Upper lobe of left lung (tissue), 6 donors: ENCODE results near the gene SNED1. TPM values are rescaled to one million over a fixed set of nuclear protein-coding genes. Genes with fewer than 3 reads are reported as not detected.
A peak's percentile ranks its signal among the peaks of the same experiment; 100 is the strongest.

Experiments used
- ATAC-seq, 2 donors: fragments of 200-7000 bp; cut with Tn5 transposase; one replicate each; pipeline ENCODE4 v1.9.1; 2022; ENCODE audit warnings: mild to moderate bottlenecking in 2 of 2, moderate library complexity in 2 of 2; ENCODE audit not compliant: low FRiP score in 2 of 2
- DNase-seq, 2 donors: peaks; one replicate each; pipeline ENCODE4 v3.0.0-alpha.2; 2019 to 2020
- H3K27ac ChIP-seq, 4 donors: fragments of 200-600 bp; sonication (generic); one replicate each; pipeline ENCODE4 v1.5.1; 2016 to 2019
- H3K27me3 ChIP-seq, 4 donors: fragments of 200-600 bp; sonication (generic); one replicate each; pipeline ENCODE4 v1.5.1; 2017 to 2019
- H3K36me3 ChIP-seq, 4 donors: fragments of 200-600 bp; sonication (generic); one replicate each; pipeline ENCODE4 v1.5.1; 2016 to 2019
- H3K4me1 ChIP-seq, 4 donors: fragments of 200-600 bp; sonication (generic); one replicate each; pipeline ENCODE4 v1.5.1; 2018 to 2019
- H3K4me3 ChIP-seq, 4 donors: fragments of 200-600 bp; sonication (generic); one replicate each; pipeline ENCODE4 v1.5.1; 2017 to 2019; ENCODE audit warnings: mild to moderate bottlenecking in 2 of 4, moderate library complexity in 1 of 4
- H3K9me3 ChIP-seq, 4 donors: fragments of 200-600 bp; sonication (generic); one replicate each; pipeline ENCODE4 v1.5.1; 2018 to 2019
- EP300 ChIP-seq, 4 donors: sonication (generic); formaldehyde crosslinking; IDR thresholded peaks; one replicate each; pipeline ENCODE4 v1.5.1; 2017; ENCODE audit warnings: antibody characterized with exemption in 4 of 4, control low read depth in 2 of 4
- POLR2A ChIP-seq, 4 donors: fragments of 450-650 bp; IDR thresholded peaks; one replicate each; pipeline ENCODE4 v1.5.1; 2016 to 2017; ENCODE audit warnings: antibody characterized with exemption in 4 of 4, mild to moderate bottlenecking in 2 of 4
- POLR2AphosphoS5 ChIP-seq, 2 donors: sonication (generic); formaldehyde crosslinking; IDR thresholded peaks; one replicate each; pipeline ENCODE4 v1.5.1; 2017; ENCODE audit warnings: antibody characterized with exemption in 2 of 2
- WGBS, 2 donors: methylation state at CpG; one replicate each; pipeline ENCODE4 v1.1.5; 2017 to 2018; 5-methylcytosine and 5-hydroxymethylcytosine counted together
- total RNA-seq, 6 donors: library from RNA; depleted of rRNA in 4 of 6; stranded (reverse); fragments of >200 nt in 4 of 6; gene quantifications; one replicate each; pipeline versions ENCODE4 v1.1.0 to v1.2.1, GENCODE V29; 2016 to 2021
- TF ChIP-seq, protein P1 (sequence below), 6 experiments: fragments of 450-650 bp in 4 of 6; fragments of 200-600 bp in 2 of 6; sonication (generic) in 2 of 6; IDR thresholded peaks; one replicate each; pipeline ENCODE4 v1.5.1; 2016 to 2019; ENCODE audit warnings: antibody characterized with exemption in 6 of 6
- donor health status: DM: no; HTN: no; CAD: no; lungs with moderate emphysema.
- donor health status: DM: no; HTN: yes; CAD: no; lungs with severe emphysema.

SNED1 gene
- total RNA-seq, 6 donors from 2014 or later: 26.0 to 189 (median 38.9) TPM

DNA sequence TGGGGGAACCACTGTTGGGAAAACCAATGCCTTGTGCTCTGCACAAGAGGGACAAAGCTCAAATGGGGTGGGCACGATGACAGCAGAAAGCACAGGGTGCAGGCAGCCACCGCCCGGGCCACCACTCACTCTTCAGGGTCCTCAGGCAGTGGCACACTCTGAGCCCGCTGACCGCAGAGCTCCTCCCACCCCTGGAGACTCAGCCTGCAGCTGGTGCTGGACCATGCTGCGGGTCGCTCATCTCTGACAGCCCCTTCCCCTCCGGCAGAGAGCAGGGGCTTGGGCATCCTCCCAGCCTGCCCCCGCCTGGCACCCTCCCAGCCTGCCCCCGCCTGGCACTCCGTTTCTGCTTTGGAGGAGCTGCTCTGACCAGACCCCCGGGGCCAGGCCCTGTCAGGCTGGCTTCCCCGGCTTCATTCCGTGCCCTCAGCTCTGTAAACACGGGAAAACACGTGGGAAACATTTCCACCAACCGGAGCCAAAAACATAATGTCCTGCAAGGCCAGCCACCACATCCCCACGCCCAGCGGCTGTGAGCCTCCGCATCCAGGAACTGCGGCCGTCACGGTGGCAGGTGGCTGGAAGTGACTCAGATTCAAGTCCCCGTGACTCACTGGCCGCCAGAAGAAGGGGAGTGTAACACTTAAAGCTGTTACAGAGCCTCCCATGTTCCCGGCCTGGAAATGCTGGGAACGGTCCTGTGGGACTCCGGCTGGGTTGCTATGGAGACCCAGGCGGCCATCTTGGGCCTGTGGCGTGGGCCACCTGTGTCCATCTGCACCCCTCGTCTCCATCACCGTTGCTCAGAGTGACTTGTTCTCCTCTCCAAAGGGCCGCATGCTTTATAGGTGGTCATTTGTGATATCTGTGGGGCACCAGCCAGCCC is 6.8 kb upstream of the SNED1 start:
- ATAC-seq (peak; percentile 82 to 85), DNase-seq (peak; percentile 90 to 94)
- Histone ChIP-seq H3K4me1 (peaks cover 28 to 40% (median 31%) of the 10 kb centered on the region in 4 donors), H3K36me3 (no peaks in the 10 kb centered on the region), H3K27ac (peak overlapping the region; percentile 74 to 88 (median 77)), H3K9me3 (no peaks in the 10 kb centered on the region), H3K27me3 (no peaks in the 10 kb centered on the region), H3K4me3 (peak overlapping the region in 1 of 4 donors; percentile 5)
- 42 to 55% methylated on average over 21 to 33 of the region's 33 CpGs for WGBS, 2 donors
- peak; percentile 95 to 96 for TF ChIP-seq POLR2AphosphoS5 (IDR thresholded peaks at IDR 0.05)
- TF ChIP-seq POLR2A (IDR thresholded peaks at IDR 0.05): peak in 1 of 4 donors; percentile 4
- TF ChIP-seq, protein P1, sequence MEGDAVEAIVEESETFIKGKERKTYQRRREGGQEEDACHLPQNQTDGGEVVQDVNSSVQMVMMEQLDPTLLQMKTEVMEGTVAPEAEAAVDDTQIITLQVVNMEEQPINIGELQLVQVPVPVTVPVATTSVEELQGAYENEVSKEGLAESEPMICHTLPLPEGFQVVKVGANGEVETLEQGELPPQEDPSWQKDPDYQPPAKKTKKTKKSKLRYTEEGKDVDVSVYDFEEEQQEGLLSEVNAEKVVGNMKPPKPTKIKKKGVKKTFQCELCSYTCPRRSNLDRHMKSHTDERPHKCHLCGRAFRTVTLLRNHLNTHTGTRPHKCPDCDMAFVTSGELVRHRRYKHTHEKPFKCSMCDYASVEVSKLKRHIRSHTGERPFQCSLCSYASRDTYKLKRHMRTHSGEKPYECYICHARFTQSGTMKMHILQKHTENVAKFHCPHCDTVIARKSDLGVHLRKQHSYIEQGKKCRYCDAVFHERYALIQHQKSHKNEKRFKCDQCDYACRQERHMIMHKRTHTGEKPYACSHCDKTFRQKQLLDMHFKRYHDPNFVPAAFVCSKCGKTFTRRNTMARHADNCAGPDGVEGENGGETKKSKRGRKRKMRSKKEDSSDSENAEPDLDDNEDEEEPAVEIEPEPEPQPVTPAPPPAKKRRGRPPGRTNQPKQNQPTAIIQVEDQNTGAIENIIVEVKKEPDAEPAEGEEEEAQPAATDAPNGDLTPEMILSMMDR (IDR thresholded peaks at IDR 0.05): no peak
- TF ChIP-seq EP300 (IDR thresholded peaks at IDR 0.05): peak; percentile 88 to 98 (median 92)

DNA sequence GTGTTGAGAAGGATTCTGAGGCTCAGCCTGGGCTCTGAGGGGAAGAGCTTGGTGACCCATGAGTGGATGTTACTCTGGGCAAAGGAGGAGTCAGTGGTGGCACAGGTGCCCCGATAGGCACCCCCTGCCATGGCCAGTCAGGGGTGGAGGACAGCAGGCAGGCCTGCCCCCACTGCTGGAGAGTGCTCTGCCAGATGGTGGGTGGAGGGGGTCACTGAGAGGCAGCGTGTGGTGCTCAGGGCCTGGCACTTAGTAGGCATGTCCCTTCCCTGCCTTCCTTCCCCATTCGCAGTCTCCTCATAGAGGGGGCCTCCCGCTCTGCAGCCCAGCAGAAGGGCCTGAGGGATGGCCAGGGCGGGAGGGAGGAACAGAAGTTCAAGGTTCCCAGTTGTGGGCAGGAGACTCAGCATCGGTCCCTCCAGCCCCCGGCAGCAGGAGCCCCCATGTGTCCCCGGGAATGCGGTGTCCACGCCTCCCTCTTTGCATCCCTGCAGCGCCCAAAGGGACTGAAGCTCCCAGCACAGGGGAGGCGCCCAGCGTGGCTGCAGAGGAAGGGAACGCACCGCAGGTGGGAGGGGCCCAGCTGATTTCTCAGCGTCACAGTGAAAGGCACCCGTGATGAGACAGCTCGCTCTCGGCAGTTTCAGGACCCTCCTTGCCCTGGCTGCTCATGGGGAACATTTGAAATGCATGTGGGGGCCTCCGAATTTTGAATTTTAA is 5.7 kb upstream of the SNED1 start:
- TF ChIP-seq POLR2AphosphoS5 (IDR thresholded peaks at IDR 0.05) (no peak), POLR2A (IDR thresholded peaks at IDR 0.05) (no peak), EP300 (IDR thresholded peaks at IDR 0.05) (no peak)
- TF ChIP-seq, protein P1 (IDR thresholded peaks at IDR 0.05): no peak
- peak; percentile 18 to 56 for DNase-seq
- Histone ChIP-seq H3K4me3 (no peak overlapping the region), H3K4me1 (peaks cover 28 to 40% (median 30%) of the 10 kb centered on the region in 4 donors), H3K36me3 (no peaks in the 10 kb centered on the region), H3K27me3 (no peaks in the 10 kb centered on the region), H3K9me3 (no peaks in the 10 kb centered on the region), H3K27ac (peak overlapping the region; percentile 54 to 88 (median 76))
- no peak for ATAC-seq
- WGBS, 2 donors: 60 to 81% methylated on average over 10 to 16 of the region's 20 CpGs

DNA sequence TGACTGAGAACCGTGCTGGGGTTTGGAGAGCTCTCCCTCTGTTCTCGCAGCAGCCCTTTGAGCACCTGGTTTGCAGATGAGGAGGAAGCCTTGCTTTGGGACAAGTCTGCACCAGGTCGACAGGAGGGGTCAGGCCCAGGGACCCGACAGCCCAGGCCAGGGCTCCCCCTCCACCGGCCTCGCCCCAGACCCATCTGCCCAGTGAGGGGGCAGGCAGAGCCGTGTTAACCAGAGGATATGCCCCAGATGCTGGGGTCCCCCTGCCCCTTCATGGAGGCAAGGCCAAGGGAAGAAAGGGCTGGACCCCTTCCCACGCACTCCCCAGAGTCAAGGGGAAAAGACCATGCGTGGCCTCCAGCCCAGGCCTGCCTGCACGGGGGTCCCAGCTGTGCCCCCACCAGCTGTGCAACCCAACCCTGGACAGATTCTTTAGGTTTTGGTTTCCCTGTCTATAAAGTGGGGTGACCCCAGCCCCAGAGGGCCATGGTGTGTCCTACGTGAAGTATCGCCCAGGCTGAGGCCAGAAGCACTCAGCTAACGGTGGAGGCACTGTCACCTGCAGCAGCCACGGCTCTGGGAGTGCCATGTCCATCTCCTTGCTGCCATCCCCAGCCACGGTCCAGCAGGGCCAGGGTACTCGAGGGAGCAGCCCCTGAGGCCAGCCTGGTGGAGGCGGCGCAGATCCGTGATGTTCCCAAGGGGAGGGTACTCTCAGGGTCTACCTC is 4.8 kb upstream of the SNED1 start:
- TF ChIP-seq EP300 (IDR thresholded peaks at IDR 0.05) (no peak), POLR2AphosphoS5 (IDR thresholded peaks at IDR 0.05) (no peak), POLR2A (IDR thresholded peaks at IDR 0.05) (no peak)
- TF ChIP-seq, protein P1 (IDR thresholded peaks at IDR 0.05): no peak
- no peak for ATAC-seq
- no peaks in the 10 kb centered on the region for H3K27me3 ChIP-seq
- H3K36me3 ChIP-seq: no peaks in the 10 kb centered on the region
- no peak overlapping the region for H3K4me3 ChIP-seq
- 88 to 90% methylated on average over 4 to 16 of the region's 19 CpGs for WGBS, 2 donors
- no peaks in the 10 kb centered on the region for H3K9me3 ChIP-seq
- DNase-seq: peak; percentile 17 to 64
- H3K27ac ChIP-seq: no peak overlapping the region
- peaks cover 30 to 40% (median 32%) of the 10 kb centered on the region in 4 donors for H3K4me1 ChIP-seq

DNA sequence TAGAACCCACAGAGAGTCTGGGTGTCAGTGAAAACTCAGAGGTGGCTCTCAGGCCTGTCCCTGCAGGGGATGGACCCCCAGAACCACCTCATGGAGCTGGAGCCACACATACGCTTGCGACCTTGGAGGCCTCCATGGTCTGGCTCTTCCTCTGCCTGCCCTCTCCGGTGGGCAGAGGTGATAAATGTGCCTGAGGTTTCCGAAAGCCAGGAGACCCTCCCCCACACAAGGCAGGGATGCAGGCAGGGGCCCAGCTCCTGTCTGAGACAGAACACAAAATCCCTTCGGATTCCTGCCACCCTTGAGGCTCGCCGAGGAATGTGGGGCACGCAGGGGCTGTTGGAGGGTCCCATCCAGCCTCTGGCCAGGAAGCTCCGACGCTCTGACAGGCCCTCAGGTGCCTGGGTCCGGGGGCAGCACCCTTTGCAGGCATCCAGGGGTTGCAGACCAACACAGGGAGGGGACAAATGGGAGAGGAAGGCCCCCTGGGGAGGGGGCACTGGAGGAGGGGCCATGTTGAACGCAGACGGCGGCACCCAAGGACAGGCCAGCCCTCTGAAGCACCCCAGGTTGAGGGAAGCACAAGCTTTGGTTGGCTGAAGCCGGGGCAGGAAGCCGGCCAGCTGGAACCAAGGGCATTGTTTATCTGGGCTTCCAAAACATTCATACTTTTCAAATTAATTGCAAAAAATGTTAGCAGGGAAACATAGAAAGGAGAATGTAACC is 4.1 kb upstream of the SNED1 start:
- Histone ChIP-seq H3K36me3 (no peaks in the 10 kb centered on the region), H3K4me1 (peaks cover 30 to 41% (median 36%) of the 10 kb centered on the region in 4 donors), H3K4me3 (no peak overlapping the region), H3K27me3 (no peaks in the 10 kb centered on the region), H3K27ac (peak overlapping the region in 1 of 4 donors; percentile 4), H3K9me3 (no peaks in the 10 kb centered on the region)
- no peak for TF ChIP-seq POLR2A (IDR thresholded peaks at IDR 0.05)
- TF ChIP-seq, protein P1 (IDR thresholded peaks at IDR 0.05): no peak
- no peak for TF ChIP-seq POLR2AphosphoS5 (IDR thresholded peaks at IDR 0.05)
- no peak for TF ChIP-seq EP300 (IDR thresholded peaks at IDR 0.05)
- peak; percentile 17 to 46 for DNase-seq
- 77% methylated on average over 9 to 14 of the region's 16 CpGs for WGBS, 2 donors
- ATAC-seq: no peak
